ENCODE data around the gene HGS. TPM values are rescaled to one million over a fixed set of nuclear protein-coding genes. Genes with fewer than 3 reads are reported as not detected.

The HGS gene
- total and polyA plus RNA-seq, 12 donors: 33.1 to 102 (median 39.3) TPM

- Histone ChIP-seq H3K9me3 (no peaks in the 10 kb centered on the region), H3K36me3 (peaks cover 0 to 41% (median 15%) of the 10 kb centered on the region in 9 donors), H3K27ac (peak overlapping the region in 9 of 10 donors; percentile 56 to 96 (median 91)), H3K27me3 (no peaks in the 10 kb centered on the region), H3K4me1 (peaks cover 15 to 57% (median 32%) of the 10 kb centered on the region in 9 donors), H3K4me3 (peak overlapping the region; percentile 64 to 100 (median 95))
- DNase-seq: no peak
- intact Hi-C loops (cut with DNase I): loop anchor here in 1 of 10 donors (1.0 kb wide), 1 partner anchor 16 kb away; the partner anchor contains the start of genes CCDC137 and OXLD1
- 34 to 40% methylated on average over 19 of the region's 19 CpGs for WGBS, 2 donors
- no peak for ATAC-seq
- TF ChIP-seq CTCF (IDR thresholded peaks at IDR 0.05): no peak
These were observed 1.1 kb upstream of the HGS start for GRCh38 chr17:81682565-81683207.

DNA sequence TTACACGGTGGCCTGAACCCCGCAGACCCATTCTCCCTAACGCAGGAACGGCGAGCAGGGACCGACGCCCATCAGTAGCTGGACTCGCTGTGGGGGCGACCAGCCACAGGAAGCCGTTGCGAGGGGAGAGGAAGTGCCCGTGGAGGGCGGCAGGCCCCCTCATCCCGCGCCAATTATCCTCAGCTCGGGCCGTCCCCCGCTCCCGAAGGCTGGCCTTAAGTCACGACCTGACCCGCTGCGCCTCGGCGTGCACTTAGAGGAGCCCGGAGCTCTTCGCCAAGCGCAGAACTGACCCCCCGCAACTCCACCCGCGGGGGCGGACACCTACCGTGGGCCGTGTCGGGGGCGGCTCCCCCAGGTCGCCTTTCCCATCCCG lies 615 bp upstream of the HGS start:
- DNase-seq: no peak
- Histone ChIP-seq H3K4me1 (peaks cover 15 to 57% (median 32%) of the 10 kb centered on the region in 9 donors), H3K27me3 (no peaks in the 10 kb centered on the region), H3K4me3 (peak overlapping the region; percentile 64 to 100 (median 95)), H3K9me3 (no peaks in the 10 kb centered on the region), H3K27ac (peak overlapping the region in 9 of 10 donors; percentile 56 to 96 (median 91)), H3K36me3 (peaks cover 0 to 46% (median 19%) of the 10 kb centered on the region in 9 donors)
- 0 to 1% methylated on average over 37 of the region's 37 CpGs for WGBS, 2 donors
- peak in 7 of 8 donors; percentile 2 to 29 (median 16) for ATAC-seq
- no peak for TF ChIP-seq CTCF (IDR thresholded peaks at IDR 0.05)
- intact Hi-C loops (cut with DNase I): loop anchor here in 1 of 10 donors (1.0 kb wide), 1 partner anchor 17 kb away; the partner anchor contains the start of genes CCDC137 and OXLD1

DNA sequence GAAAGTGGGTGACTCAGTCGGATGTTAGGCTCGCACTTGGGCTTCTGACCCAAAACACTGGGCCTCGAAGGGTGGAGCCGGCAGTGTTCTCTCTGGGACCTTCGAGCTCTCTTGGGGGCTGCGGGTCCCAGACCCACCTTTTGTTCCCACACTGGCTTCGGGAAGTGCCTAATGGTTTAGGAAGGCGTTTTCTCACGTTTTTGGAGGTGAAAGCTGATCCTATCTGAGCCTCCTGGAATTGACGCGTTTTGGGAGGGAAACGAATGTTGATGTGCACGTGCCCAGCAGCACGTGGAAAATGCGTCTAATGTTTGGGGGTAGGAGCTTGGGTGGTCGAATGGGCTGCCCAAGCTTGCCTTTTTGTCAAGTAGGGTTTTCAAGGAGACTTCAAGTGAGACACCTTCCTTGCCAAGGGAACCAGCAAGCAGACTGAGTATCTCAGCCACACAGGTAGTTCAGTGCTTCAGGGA lies 666 bp downstream of the HGS start:
- Histone ChIP-seq H3K9me3 (no peaks in the 10 kb centered on the region), H3K4me3 (peak overlapping the region; percentile 71 to 100 (median 95)), H3K36me3 (peaks cover 0 to 59% (median 31%) of the 10 kb centered on the region in 9 donors), H3K27ac (peak overlapping the region in 9 of 10 donors; percentile 74 to 96 (median 91)), H3K4me1 (peaks cover 15 to 55% (median 32%) of the 10 kb centered on the region in 9 donors), H3K27me3 (no peaks in the 10 kb centered on the region)
- ATAC-seq (peak in 1 of 8 donors; percentile 39), DNase-seq (no peak)
- TF ChIP-seq CTCF (IDR thresholded peaks at IDR 0.05): no peak
- 2 to 6% methylated on average over 16 of the region's 16 CpGs for WGBS, 2 donors
- intact Hi-C loops (cut with DNase I): no loop called here

DNA sequence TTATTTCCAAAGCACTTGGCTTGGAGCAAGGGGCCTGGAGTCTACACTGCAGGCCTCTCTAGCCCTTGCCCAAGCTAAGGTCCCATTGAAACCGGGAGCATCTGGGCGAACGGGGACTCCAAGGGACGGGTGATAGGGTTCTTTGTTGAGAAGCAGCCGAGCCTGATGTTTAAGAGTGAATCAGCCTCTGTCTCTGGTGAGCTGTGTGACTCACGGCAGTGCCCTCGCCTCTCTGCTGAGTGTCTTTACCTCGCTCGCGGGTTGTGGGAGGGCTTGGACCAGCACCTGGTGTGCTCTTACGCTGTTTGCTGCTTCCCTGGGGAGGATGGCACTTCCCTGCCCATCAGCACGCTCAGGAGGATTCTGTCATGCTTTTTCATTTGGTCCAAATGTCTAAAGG lies 1.3 kb downstream of the HGS start:
- TF ChIP-seq CTCF (IDR thresholded peaks at IDR 0.05): no peak
- Histone ChIP-seq H3K9me3 (no peaks in the 10 kb centered on the region), H3K4me1 (peaks cover 15 to 49% (median 32%) of the 10 kb centered on the region in 9 donors), H3K27ac (peak overlapping the region in 4 of 10 donors; percentile 87 to 96 (median 91)), H3K4me3 (peak overlapping the region in 9 of 10 donors; percentile 71 to 100 (median 95)), H3K27me3 (no peaks in the 10 kb centered on the region), H3K36me3 (peaks cover 0 to 64% (median 37%) of the 10 kb centered on the region in 9 donors)
- WGBS, 2 donors: 76 to 82% methylated on average over 12 of the region's 12 CpGs
- DNase-seq (no peak), ATAC-seq (no peak)
- intact Hi-C loops (cut with DNase I): no loop called here
